Mesothelial cell of epicardium (in vitro differentiated cells): ENCODE data around the gene TARS3. TPM values are rescaled to one million over a fixed set of nuclear protein-coding genes. Genes with fewer than 3 reads are reported as not detected.

ENCODE experiments used
- DNase-seq, 2 experiments: peaks; one replicate each; pipeline ENCODE4 v3.0.0; 2021; ENCODE audit warnings: low spot score in 2 of 2; ENCODE audit not compliant: unreplicated experiment in 2 of 2
- H3K27ac Mint-ChIP-seq: 2 replicates; pipeline ENCODE4 v1.8.0; 2021; ENCODE audit warnings: mixed read lengths
- H3K27me3 Mint-ChIP-seq: 2 replicates; pipeline ENCODE4 v1.8.0; 2021; ENCODE audit warnings: low read depth, mixed read lengths
- H3K36me3 Mint-ChIP-seq: 2 replicates; pipeline ENCODE4 v1.8.0; 2021; ENCODE audit warnings: mixed read lengths
- H3K4me1 Mint-ChIP-seq: 2 replicates; pipeline ENCODE4 v1.8.0; 2021; ENCODE audit warnings: mixed read lengths
- H3K4me3 Mint-ChIP-seq: 2 replicates; pipeline ENCODE4 v1.8.0; 2021; ENCODE audit warnings: mild to moderate bottlenecking, moderate library complexity, mixed read lengths
- H3K9me3 Mint-ChIP-seq: 2 replicates; pipeline ENCODE4 v1.8.0; 2021; ENCODE audit warnings: mixed read lengths
- CTCF ChIP-seq: fragments of 200-600 bp; sonication (generic); IDR thresholded peaks from one replicate; pipeline ENCODE4 v1.5.0; 2021; ENCODE audit warnings: antibody characterized with exemption; ENCODE audit not compliant: unreplicated experiment
- total RNA-seq: library from RNA; stranded (reverse); gene quantifications from 3 replicates; pipeline ENCODE4 v1.2.1, GENCODE V29; 2021

The TARS3 gene
- total RNA-seq, 1 donor from 2014 or later: 22.4 TPM

GRCh38 chr15:101646672-101647071 lies 77.6 kb downstream of the TARS3 start:
- H3K4me1 Mint-ChIP-seq: peaks cover 10% of the 10 kb centered on the region
- peaks cover 29% of the 10 kb centered on the region for H3K36me3 Mint-ChIP-seq
- DNase-seq: no peak
- no peaks in the 10 kb centered on the region for H3K9me3 Mint-ChIP-seq
- no peak overlapping the region for H3K27ac Mint-ChIP-seq
- no peak for TF ChIP-seq CTCF
- H3K27me3 Mint-ChIP-seq: no peaks in the 10 kb centered on the region
- no peak overlapping the region for H3K4me3 Mint-ChIP-seq

- no peak for TF ChIP-seq CTCF
- Mint-ChIP-seq H3K4me1 (no peaks in the 10 kb centered on the region), H3K36me3 (peaks cover 39% of the 10 kb centered on the region), H3K9me3 (no peaks in the 10 kb centered on the region), H3K27ac (no peak overlapping the region), H3K27me3 (no peaks in the 10 kb centered on the region), H3K4me3 (no peak overlapping the region)
- DNase-seq: no peak
These were observed 81.9 kb downstream of the TARS3 start for GRCh38 chr15:101642361-101642760.

GRCh38 chr15:101641894-101642293 lies 82.4 kb downstream of the TARS3 start:
- no peak for DNase-seq
- no peak for TF ChIP-seq CTCF
- no peaks in the 10 kb centered on the region for H3K4me1 Mint-ChIP-seq
- no peaks in the 10 kb centered on the region for H3K9me3 Mint-ChIP-seq
- no peak overlapping the region for H3K4me3 Mint-ChIP-seq
- H3K36me3 Mint-ChIP-seq: peaks cover 39% of the 10 kb centered on the region
- H3K27ac Mint-ChIP-seq: no peak overlapping the region
- no peaks in the 10 kb centered on the region for H3K27me3 Mint-ChIP-seq

GRCh38 chr15:101641129-101641764 lies 83.0 kb downstream of the TARS3 start:
- TF ChIP-seq CTCF: peak; percentile 96
- peak; percentile 48 to 80 for DNase-seq

GRCh38 chr15:101639667-101640066 lies 84.6 kb downstream of the TARS3 start:
- H3K4me1 Mint-ChIP-seq: no peaks in the 10 kb centered on the region
- no peak overlapping the region for H3K27ac Mint-ChIP-seq

More at GRCh38 chr15:101641129-101641764, 83.0 kb downstream of the TARS3 start:
- no peaks in the 10 kb centered on the region for H3K9me3 Mint-ChIP-seq
- no peaks in the 10 kb centered on the region for H3K4me1 Mint-ChIP-seq
- H3K36me3 Mint-ChIP-seq: peaks cover 39% of the 10 kb centered on the region
- H3K27ac Mint-ChIP-seq: no peak overlapping the region
- no peaks in the 10 kb centered on the region for H3K27me3 Mint-ChIP-seq
- no peak overlapping the region for H3K4me3 Mint-ChIP-seq

More at GRCh38 chr15:101639667-101640066, 84.6 kb downstream of the TARS3 start:
- TF ChIP-seq CTCF: no peak
- no peak overlapping the region for H3K4me3 Mint-ChIP-seq
- H3K9me3 Mint-ChIP-seq: no peaks in the 10 kb centered on the region
- H3K27me3 Mint-ChIP-seq: no peaks in the 10 kb centered on the region
- peaks cover 27% of the 10 kb centered on the region for H3K36me3 Mint-ChIP-seq
- DNase-seq: no peak
